NCI-H187 treated with DMSO at 0.1 percent for 48 hours (cell line): ENCODE data around the gene EIF2S3B.

ENCODE experiments used
- DNase-seq: peaks from one replicate; lab custom pipeline; 2025; lab: John Stamatoyannopoulos, UW

Gene EIF2S3B

GRCh38 chr12:10554228-10554755, 48.6 kb downstream of the EIF2S3B start:
- no peak for DNase-seq

DNA sequence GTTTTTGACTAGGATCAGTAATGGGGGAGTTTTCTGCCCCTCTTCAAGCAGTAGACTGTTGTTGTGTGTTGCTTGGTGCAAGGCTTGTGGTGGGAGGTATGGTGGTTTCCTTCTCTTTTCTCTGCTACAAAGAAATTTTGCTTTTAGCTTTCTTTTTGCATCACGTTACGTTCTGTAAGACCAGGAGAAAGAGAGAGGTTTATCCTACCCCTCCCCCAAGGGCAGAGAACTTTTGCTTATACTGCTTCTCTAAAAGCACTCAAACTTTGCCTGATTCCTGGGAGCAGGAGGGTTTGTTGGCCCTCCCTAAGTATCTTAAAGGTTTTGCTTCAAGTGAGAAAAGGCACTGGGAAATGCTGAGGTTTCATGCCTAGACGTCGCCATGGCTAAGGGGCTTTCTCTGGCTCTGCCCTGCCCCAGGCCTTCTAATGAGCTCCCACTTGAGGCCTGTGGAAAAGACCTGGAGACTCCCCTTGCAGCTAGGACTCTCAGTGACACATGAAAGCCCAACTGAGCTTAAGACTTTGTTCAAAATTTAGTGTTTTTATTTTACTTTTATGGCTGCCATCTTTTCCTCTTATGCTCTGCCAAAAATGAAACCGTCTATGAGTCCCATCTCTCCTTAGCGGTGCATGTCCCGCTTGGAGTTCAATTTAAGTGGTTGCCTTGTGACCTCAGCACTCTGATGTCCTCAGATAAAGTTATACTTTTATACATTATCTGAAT, 49.2 kb downstream of the EIF2S3B start:
- no peak for DNase-seq

DNA sequence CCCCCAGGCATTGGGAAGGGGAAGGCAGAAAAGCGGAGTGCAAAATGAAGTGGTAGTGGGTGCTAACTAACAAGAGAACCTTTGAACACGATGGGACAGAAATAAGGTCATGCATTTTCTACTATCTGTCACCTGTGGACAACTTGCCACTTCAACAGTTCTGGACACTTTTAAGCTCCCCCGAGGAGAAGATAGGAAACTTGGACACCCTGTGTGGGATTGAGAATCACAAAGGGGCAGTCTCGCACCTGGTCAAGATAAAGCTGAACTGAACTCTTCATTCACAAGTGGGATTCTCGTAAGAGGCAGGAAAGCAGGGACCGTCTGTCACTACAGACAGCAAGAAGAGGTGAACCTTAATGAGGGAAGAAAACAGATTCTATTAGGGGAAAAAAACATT, 51.6 kb downstream of the EIF2S3B start:
- DNase-seq, result no peak

DNA sequence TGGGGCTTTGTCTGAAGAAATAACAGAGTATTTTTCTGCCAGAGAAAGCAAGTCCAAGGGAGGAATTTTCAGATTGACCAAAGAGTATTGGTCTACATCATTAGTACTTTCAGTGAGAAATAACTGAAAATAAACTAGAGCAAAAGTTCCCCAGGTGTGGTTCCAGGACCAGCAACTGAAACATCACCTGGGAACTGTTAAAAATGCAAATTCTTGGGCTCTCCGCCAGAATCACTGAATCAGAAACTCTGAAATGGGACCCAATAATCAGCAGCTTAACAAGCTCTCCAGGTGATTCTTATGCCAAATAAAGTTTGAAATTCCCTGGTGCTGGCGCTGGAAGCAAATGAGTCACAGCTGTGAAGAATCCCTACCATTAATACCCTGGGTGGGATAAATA, 52.1 kb downstream of the EIF2S3B start:
- DNase-seq, result no peak
